Measurements from ENCODE around the gene TRMT61A.

The TRMT61A gene

DNA sequence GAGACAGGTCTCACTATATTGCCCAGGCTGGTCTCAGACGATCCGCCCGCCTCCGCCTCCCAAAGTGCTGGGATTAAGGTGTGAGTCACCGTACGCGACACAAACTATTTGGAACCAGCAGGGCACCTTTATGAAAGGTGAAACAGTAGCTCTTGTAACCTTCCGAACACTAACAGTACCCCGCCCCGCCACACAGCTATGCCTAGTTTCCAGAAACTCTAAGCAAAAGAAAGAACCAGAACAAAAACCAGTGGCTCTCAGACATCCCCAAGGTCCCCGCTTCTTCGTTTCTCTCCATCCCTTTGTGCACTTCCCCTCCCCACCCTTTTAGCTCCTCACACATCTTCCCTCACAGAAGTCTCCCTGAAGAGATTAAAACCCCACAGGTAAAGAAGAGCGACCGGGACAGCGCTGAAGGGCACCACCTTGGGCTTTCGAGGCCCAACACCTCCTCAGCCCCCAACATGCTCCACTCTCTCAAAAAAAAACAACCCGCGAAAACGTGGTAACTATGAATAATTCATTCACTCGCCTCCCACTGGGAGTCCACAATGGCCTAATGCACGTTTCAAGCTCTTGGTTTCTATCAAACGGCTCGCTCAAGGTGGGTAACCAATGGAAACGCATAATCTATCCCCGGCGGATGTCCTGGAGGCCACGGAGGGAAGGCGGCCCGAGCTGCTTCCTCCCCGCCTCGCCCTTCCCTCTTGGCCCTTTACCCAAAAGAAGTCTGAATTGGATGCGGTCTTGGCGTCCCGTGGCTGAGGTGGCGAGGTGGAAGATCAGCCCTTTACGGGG lies 32.6 kb downstream of the TRMT61A start:
- H3K27ac ChIP-seq, result peak overlapping the region; percentile 96
- no peak for TF ChIP-seq ZFX (IDR thresholded peaks at IDR 0.05)
- TF ChIP-seq, protein P1, sequence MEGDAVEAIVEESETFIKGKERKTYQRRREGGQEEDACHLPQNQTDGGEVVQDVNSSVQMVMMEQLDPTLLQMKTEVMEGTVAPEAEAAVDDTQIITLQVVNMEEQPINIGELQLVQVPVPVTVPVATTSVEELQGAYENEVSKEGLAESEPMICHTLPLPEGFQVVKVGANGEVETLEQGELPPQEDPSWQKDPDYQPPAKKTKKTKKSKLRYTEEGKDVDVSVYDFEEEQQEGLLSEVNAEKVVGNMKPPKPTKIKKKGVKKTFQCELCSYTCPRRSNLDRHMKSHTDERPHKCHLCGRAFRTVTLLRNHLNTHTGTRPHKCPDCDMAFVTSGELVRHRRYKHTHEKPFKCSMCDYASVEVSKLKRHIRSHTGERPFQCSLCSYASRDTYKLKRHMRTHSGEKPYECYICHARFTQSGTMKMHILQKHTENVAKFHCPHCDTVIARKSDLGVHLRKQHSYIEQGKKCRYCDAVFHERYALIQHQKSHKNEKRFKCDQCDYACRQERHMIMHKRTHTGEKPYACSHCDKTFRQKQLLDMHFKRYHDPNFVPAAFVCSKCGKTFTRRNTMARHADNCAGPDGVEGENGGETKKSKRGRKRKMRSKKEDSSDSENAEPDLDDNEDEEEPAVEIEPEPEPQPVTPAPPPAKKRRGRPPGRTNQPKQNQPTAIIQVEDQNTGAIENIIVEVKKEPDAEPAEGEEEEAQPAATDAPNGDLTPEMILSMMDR (conservative IDR thresholded peaks at IDR 0.05), result no peak; the same call in 1 of the 2 replicates

DNA sequence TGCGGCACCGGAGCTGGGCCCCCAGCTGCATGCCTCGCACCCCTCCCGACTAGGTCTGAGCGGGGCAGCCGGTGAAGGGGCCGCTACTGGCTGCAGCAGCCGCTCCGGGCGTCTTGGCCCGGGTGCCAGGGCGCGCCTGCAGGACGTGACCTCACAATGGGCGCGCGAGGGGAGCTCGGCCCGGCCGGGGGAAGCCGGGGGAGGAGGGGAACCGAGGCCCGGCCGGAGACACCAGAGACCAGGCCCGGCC lies 33.1 kb downstream of the TRMT61A start:
- peak; percentile 92 for TF ChIP-seq ZFX (IDR thresholded peaks at IDR 0.05)
- TF ChIP-seq, protein P1 (conservative IDR thresholded peaks at IDR 0.05), result no peak
- H3K27ac ChIP-seq, result peak overlapping the region; percentile 96

- TF ChIP-seq ZFX (IDR thresholded peaks at IDR 0.05), result peak; percentile 65
- TF ChIP-seq, protein P1 (conservative IDR thresholded peaks at IDR 0.05), result no peak
- H3K27ac ChIP-seq, result peak within 1 kb of the TSS; percentile 96
Measured at GRCh38 chr14:103562429-103563225, 33.6 kb downstream of the TRMT61A start, which contains the start of the genes BAG5 and COA8. BAG5 (minus strand) TSS chr14:103562657; CDS start chr14:103561164, 1,493 bp downstream. COA8 (plus strand) TSS chr14:103562960; CDS start chr14:103563002, 42 bp downstream.

DNA sequence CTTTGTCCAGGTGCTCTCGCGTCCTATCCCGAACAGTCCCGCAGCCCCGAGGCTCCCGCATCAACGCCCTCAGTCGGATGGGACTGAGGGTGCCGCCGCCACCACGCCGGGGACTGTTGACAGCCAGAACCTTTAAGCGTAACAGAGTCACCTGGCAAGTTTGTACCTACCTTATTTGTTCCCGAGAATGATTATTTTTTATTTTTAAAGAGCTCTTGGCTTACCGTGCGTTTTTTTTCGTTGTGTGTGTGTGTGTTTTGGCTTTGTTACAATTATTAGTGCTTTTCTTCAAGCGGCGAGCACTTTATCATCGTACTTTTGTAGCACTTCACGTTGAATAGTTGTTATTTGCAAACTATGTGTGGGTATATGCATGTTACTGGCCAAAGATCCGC lies 34.2 kb downstream of the TRMT61A start:
- peak overlapping the region; percentile 96 for H3K27ac ChIP-seq
- TF ChIP-seq, protein P1 (conservative IDR thresholded peaks at IDR 0.05), result no peak
- peak; percentile 49; the same call in 1 of the 2 replicates for TF ChIP-seq ZFX (IDR thresholded peaks at IDR 0.05)

DNA sequence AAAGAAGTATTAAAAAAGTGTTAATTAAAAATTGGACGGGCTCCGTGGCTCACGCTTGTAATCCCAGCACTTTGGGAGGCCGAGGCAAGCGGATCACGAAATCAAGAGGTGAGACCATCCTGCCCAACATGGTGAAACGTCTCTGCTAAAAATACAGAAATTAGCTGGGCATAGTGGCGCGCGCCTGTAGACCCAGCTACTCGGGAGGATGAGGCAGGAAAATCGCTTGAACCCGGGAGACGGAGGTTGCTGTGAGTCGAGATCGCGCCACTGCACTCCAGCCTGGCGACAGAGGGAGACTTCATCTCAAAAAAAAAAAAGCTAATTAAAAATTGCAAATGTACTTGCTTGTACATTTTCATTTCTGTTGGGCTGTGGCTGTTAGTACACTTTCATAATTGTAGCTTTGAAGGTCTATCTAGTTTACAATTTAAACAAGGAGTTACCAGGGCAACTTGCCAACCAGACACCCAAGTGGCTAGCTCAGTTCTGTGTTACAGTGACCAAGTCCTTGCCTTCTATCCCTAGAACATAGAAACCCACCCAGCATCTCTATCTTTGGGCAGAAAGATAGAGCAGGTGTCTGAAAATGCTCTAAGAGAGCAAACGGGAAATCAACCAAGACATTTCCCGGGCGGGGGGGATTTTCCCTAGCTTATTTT lies 35.0 kb downstream of the TRMT61A start:
- no peak for TF ChIP-seq ZFX (IDR thresholded peaks at IDR 0.05)
- TF ChIP-seq, protein P1 (conservative IDR thresholded peaks at IDR 0.05), result no peak; the same call in 1 of the 2 replicates
- peak overlapping the region; percentile 96 for H3K27ac ChIP-seq

- H3K27ac ChIP-seq, result peak overlapping the region; percentile 46
Measured at GRCh38 chr14:103568952-103569351, 40.0 kb downstream of the TRMT61A start.

More at GRCh38 chr14:103568952-103569351, 40.0 kb downstream of the TRMT61A start:
- TF ChIP-seq, protein P1 (conservative IDR thresholded peaks at IDR 0.05), result no peak
- no peak for TF ChIP-seq ZFX (IDR thresholded peaks at IDR 0.05)

All from C4-2B (cell line).